ENCODE results near the gene TAF11L2. TPM values are rescaled to one million over a fixed set of nuclear protein-coding genes. Genes with fewer than 3 reads are reported as not detected.
A peak's percentile ranks its signal among the peaks of the same experiment; 100 is the strongest.
"Not testable (repeated sequence)": the region's sequence is repeated elsewhere in the genome, so short reads cannot be mapped to it uniquely, and the experiment has no call there.

TAF11L2 gene
- total RNA-seq (2014; rRNA removed; shearing (Covaris generic)) (not detected in 2 replicates), polyA plus RNA-seq (2016; fragmentation: Nextera tagmentation; extraction: Ambion mirVana) (not detected in 2 replicates)

- H3K4me3 ChIP-seq; H3K4me2 ChIP-seq (ENCODE audit: unreplicated experiment); H3K9me3 ChIP-seq (ENCODE audit: low read depth); H2AFZ ChIP-seq; H3K79me2 ChIP-seq (ENCODE audit: insufficient read depth); in situ Hi-C loops (cut with MboI); H4K20me1 ChIP-seq (ENCODE audit: insufficient read depth); H3K27ac ChIP-seq; H3K9me2 ChIP-seq (ENCODE audit: insufficient read depth); DNase-seq; H3K9ac ChIP-seq; H3F3A ChIP-seq (ENCODE audit: insufficient read depth); H3K36me3 ChIP-seq (ENCODE audit: low read depth); H3K4me1 ChIP-seq (ENCODE audit: insufficient read depth): not testable (repeated sequence)
- peaks cover 10% of the 10 kb centered on the region; the same call in 1 of the 2 replicates for H3K27me3 ChIP-seq (replicated peaks; ENCODE audit: insufficient read depth)
- WGBS, 2 experiments (ENCODE audit: low coverage in 1 of 2, low lambda C conversion rate in 2 of 2, missing lambda C conversion rate in 2 of 2) = 43 to 46% methylated on average over 8 of the region's 8 CpGs
Measured at GRCh38 chr5:17497931-17498330, at the start of gene TAF11L2. TSS of gene TAF11L2 (plus strand) at chr5:17498231.

- peaks cover 15% of the 10 kb centered on the region for H3K4me1 ChIP-seq (ENCODE audit: insufficient read depth)
Measured at GRCh38 chr5:17448877-17449276, 49.2 kb upstream of the TAF11L2 start.

GRCh38 chr5:17452936-17453335 lies 45.1 kb upstream of the TAF11L2 start:
- no peak overlapping the region for H3K4me3 ChIP-seq
- H3K4me1 ChIP-seq (ENCODE audit: insufficient read depth) = peaks cover 8% of the 10 kb centered on the region
- H3K9ac ChIP-seq = no peak overlapping the region
- H3K79me2 ChIP-seq (ENCODE audit: insufficient read depth) = no peaks in the 10 kb centered on the region
- no peaks in the 10 kb centered on the region for H3K9me2 ChIP-seq (ENCODE audit: insufficient read depth)
- in situ Hi-C loops (cut with MboI) = no loop called here
- WGBS, 2 experiments (ENCODE audit: low coverage in 1 of 2, low lambda C conversion rate in 2 of 2, missing lambda C conversion rate in 2 of 2) = 52 to 53% methylated on average over 4 of the region's 4 CpGs
- H3K27me3 ChIP-seq (replicated peaks; ENCODE audit: insufficient read depth) = no peaks in the 10 kb centered on the region
- H4K20me1 ChIP-seq (ENCODE audit: insufficient read depth) = no peaks in the 10 kb centered on the region
- H3K4me2 ChIP-seq (ENCODE audit: unreplicated experiment) = no peak overlapping the region
- no peaks in the 10 kb centered on the region for H3K36me3 ChIP-seq (ENCODE audit: low read depth)
- no peak for DNase-seq
- TF ChIP-seq EZH2phosphoT487 (IDR thresholded peaks at IDR 0.05; ENCODE audit: insufficient read depth, low read depth) (no peak), EZH2 (IDR thresholded peaks at IDR 0.05; ENCODE audit: insufficient read depth, poor library complexity, severe bottlenecking) (no peak)
- H3F3A ChIP-seq (ENCODE audit: insufficient read depth) = no peaks in the 10 kb centered on the region
- no peak overlapping the region for H2AFZ ChIP-seq
- no peaks in the 10 kb centered on the region for H3K9me3 ChIP-seq (ENCODE audit: low read depth)
- no peak overlapping the region for H3K27ac ChIP-seq

More at GRCh38 chr5:17448877-17449276, 49.2 kb upstream of the TAF11L2 start:
- Histone ChIP-seq H3F3A (ENCODE audit: insufficient read depth) (0 out of 2 replicates have a peak, but pooled peaks cover 6% of the 10 kb centered on the region), H3K4me2 (ENCODE audit: unreplicated experiment) (no peak overlapping the region), H3K9ac (no peak overlapping the region), H3K4me3 (no peak overlapping the region), H4K20me1 (ENCODE audit: insufficient read depth) (no peaks in the 10 kb centered on the region), H3K9me3 (ENCODE audit: low read depth) (no peaks in the 10 kb centered on the region), H3K27me3 (replicated peaks; ENCODE audit: insufficient read depth) (no peaks in the 10 kb centered on the region), H3K27ac (no peak overlapping the region), H3K79me2 (ENCODE audit: insufficient read depth) (no peaks in the 10 kb centered on the region), H3K36me3 (ENCODE audit: low read depth) (no peaks in the 10 kb centered on the region), H3K9me2 (ENCODE audit: insufficient read depth) (no peaks in the 10 kb centered on the region), H2AFZ (no peak overlapping the region)
- 87 to 94% methylated on average over 3 of the region's 3 CpGs for WGBS, 2 experiments (ENCODE audit: low coverage in 1 of 2, low lambda C conversion rate in 2 of 2, missing lambda C conversion rate in 2 of 2)
- in situ Hi-C loops (cut with MboI) = no loop called here
- peak; percentile 59 for DNase-seq
- TF ChIP-seq EZH2phosphoT487 (IDR thresholded peaks at IDR 0.05; ENCODE audit: insufficient read depth, low read depth) = no peak
- TF ChIP-seq EZH2 (IDR thresholded peaks at IDR 0.05; ENCODE audit: insufficient read depth, poor library complexity, severe bottlenecking) = no peak

GRCh38 chr5:17455942-17456341 lies 42.1 kb upstream of the TAF11L2 start:
- H3K27ac ChIP-seq = no peak overlapping the region
- no peak overlapping the region for H3K4me3 ChIP-seq
- H3K4me2 ChIP-seq (ENCODE audit: unreplicated experiment) = no peak overlapping the region
- H3K9ac ChIP-seq = no peak overlapping the region
- WGBS, 2 experiments (ENCODE audit: low coverage in 1 of 2, low lambda C conversion rate in 2 of 2, missing lambda C conversion rate in 2 of 2) = 34 to 45% methylated on average over 3 of the region's 3 CpGs
- no peak overlapping the region for H2AFZ ChIP-seq
- H3K27me3 ChIP-seq (replicated peaks; ENCODE audit: insufficient read depth) = no peaks in the 10 kb centered on the region
- H3K4me1 ChIP-seq (ENCODE audit: insufficient read depth) = no peaks in the 10 kb centered on the region
- H4K20me1 ChIP-seq (ENCODE audit: insufficient read depth) = no peaks in the 10 kb centered on the region
- H3F3A ChIP-seq (ENCODE audit: insufficient read depth) = no peaks in the 10 kb centered on the region
- in situ Hi-C loops (cut with MboI) = no loop called here
- H3K9me2 ChIP-seq (ENCODE audit: insufficient read depth) = no peaks in the 10 kb centered on the region
- no peaks in the 10 kb centered on the region for H3K79me2 ChIP-seq (ENCODE audit: insufficient read depth)
- H3K9me3 ChIP-seq (ENCODE audit: low read depth) = no peaks in the 10 kb centered on the region
- no peak for TF ChIP-seq EZH2phosphoT487 (IDR thresholded peaks at IDR 0.05; ENCODE audit: insufficient read depth, low read depth)
- TF ChIP-seq EZH2 (IDR thresholded peaks at IDR 0.05; ENCODE audit: insufficient read depth, poor library complexity, severe bottlenecking) = no peak
- DNase-seq = no peak
- H3K36me3 ChIP-seq (ENCODE audit: low read depth) = no peaks in the 10 kb centered on the region

- H4K20me1 ChIP-seq (ENCODE audit: insufficient read depth) = no peaks in the 10 kb centered on the region
- H3K36me3 ChIP-seq (ENCODE audit: low read depth) = no peaks in the 10 kb centered on the region
- H3K27me3 ChIP-seq (replicated peaks; ENCODE audit: insufficient read depth) = peaks cover 10% of the 10 kb centered on the region
- no peak overlapping the region for H3K27ac ChIP-seq
- H3K4me3 ChIP-seq = no peak overlapping the region
- no peaks in the 10 kb centered on the region for H3K9me2 ChIP-seq (ENCODE audit: insufficient read depth)
- H3K4me1 ChIP-seq (ENCODE audit: insufficient read depth) = no peaks in the 10 kb centered on the region
- no peaks in the 10 kb centered on the region for H3F3A ChIP-seq (ENCODE audit: insufficient read depth)
- H3K4me2 ChIP-seq (ENCODE audit: unreplicated experiment) = no peak overlapping the region
- TF ChIP-seq EZH2phosphoT487 (IDR thresholded peaks at IDR 0.05; ENCODE audit: insufficient read depth, low read depth) = no peak
- no peaks in the 10 kb centered on the region for H3K79me2 ChIP-seq (ENCODE audit: insufficient read depth)
- WGBS, 2 experiments (ENCODE audit: low coverage in 1 of 2, low lambda C conversion rate in 2 of 2, missing lambda C conversion rate in 2 of 2) = 72 to 78% methylated on average over 6 of the region's 6 CpGs
- H3K9me3 ChIP-seq (ENCODE audit: low read depth) = no peaks in the 10 kb centered on the region
- H3K9ac ChIP-seq = no peak overlapping the region
- no peak for DNase-seq
- in situ Hi-C loops (cut with MboI) = no loop called here
- H2AFZ ChIP-seq = no peak overlapping the region
Measured at GRCh38 chr5:17461793-17462192, 36.2 kb upstream of the TAF11L2 start.
